K562 treated with DMSO at 1 percent for 48 hours (cell line): ENCODE data around the gene LLCFC1. TPM values are rescaled to one million over a fixed set of nuclear protein-coding genes. Genes with fewer than 3 reads are reported as not detected.

Source experiments
- total RNA-seq: library from RNA; unstranded; fragments of 300-600 nt; gene quantifications from 2 replicates; pipeline ENCODE4 v1.2.3, GENCODE V29; 2022; ENCODE audit warnings: low replicate concordance; ENCODE audit errors: extremely low read depth

The LLCFC1 gene
- not detected in 2 replicates for total RNA-seq

GRCh38 chr7:142939226-142939910, at the start of gene LLCFC1:
Gene LLCFC1, plus strand, starts transcription at chr7:142939484. Its CDS starts 138 bp downstream, at chr7:142939622.

GRCh38 chr7:142933624-142934023, 5.7 kb upstream of the LLCFC1 start, which contains the start of gene TRPV5:
Gene TRPV5, minus strand, starts transcription at chr7:142933746. Its CDS starts 287 bp downstream, at chr7:142933459.

GRCh38 chr7:142961973-142962926, 23.0 kb downstream of the LLCFC1 start, which contains the start of gene KEL:
Gene KEL, minus strand, starts transcription at chr7:142962363. Its CDS starts 157 bp downstream, at chr7:142962206.

Other genes with a start within 250 kb of the LLCFC1 start
- gene PRSS1, start 190.0 kb upstream of the LLCFC1 start, total RNA-seq, result not detected in 2 replicates
- not detected in 2 replicates for gene PRSS2, start 168.5 kb upstream of the LLCFC1 start, total RNA-seq
- gene EPHB6, start 84.4 kb upstream of the LLCFC1 start, total RNA-seq, result not detected in 2 replicates
- not detected in 2 replicates for gene TRPV6, start 53.7 kb upstream of the LLCFC1 start, total RNA-seq
- gene TRPV5, start 5.7 kb upstream of the LLCFC1 start, total RNA-seq, result not detected in 2 replicates
- gene KEL, start 22.9 kb downstream of the LLCFC1 start, total RNA-seq, result not detected in 2 replicates
- gene OR9A2, start 87.6 kb downstream of the LLCFC1 start, total RNA-seq, result not detected in 2 replicates
- gene OR6V1, start 112.9 kb downstream of the LLCFC1 start, total RNA-seq, result not detected in 2 replicates
- gene PIP, start 192.6 kb downstream of the LLCFC1 start, total RNA-seq, result not detected in 2 replicates
- not detected in 2 replicates for gene TAS2R39, start 243.9 kb downstream of the LLCFC1 start, total RNA-seq